Measurements from ENCODE around the gene ITFG1. TPM values are rescaled to one million over a fixed set of nuclear protein-coding genes. Genes with fewer than 3 reads are reported as not detected.
"Not testable (repeated sequence)": the region's sequence is repeated elsewhere in the genome, so short reads cannot be mapped to it uniquely, and the experiment has no call there.

Gene ITFG1
- total RNA-seq, 1 experiment from 2014 or later, result 20.0 TPM

DNA sequence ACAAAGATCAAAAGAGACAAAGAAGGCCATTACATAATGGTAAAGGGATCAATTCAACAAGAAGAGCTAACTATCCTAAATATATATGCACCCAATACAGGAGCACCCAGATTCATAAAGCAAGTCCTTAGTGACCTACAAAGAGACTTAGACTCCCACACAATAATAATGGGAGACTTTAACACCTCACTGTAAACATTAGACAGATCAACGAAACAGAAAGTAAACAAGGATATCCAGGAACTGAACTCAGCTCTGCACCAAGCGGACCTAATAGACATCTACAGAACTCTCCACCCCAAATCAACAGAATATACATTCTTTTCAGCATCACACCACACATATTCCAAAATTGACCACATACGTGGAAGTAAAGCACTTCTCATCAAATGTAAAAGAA lies 20.8 kb downstream of the ITFG1 start:
- H3K27ac ChIP-seq (ENCODE audit: low read length); DNase-seq; ATAC-seq; H3K79me2 ChIP-seq (ENCODE audit: low read length); H3K4me1 ChIP-seq (ENCODE audit: insufficient read depth, low read length); H3K9me2 ChIP-seq (replicated peaks; ENCODE audit: low read length); CTCF ChIA-PET; H3K4me3 ChIP-seq (ENCODE audit: low read length); intact Hi-C loops (cut with micrococcal nuclease); H3K9me3 ChIP-seq (ENCODE audit: low read length); POLR2A ChIA-PET (ENCODE audit: unreplicated experiment); H3F3A ChIP-seq (ENCODE audit: low read length, unreplicated experiment); H3K36me3 ChIP-seq (ENCODE audit: low read depth, low read length); H3K4me2 ChIP-seq (ENCODE audit: low read length); H4K20me1 ChIP-seq (ENCODE audit: low read length); BruUV-seq (replicated peaks); H3K27me3 ChIP-seq (ENCODE audit: low read length); H3K9ac ChIP-seq (ENCODE audit: low read length); H2AFZ ChIP-seq (ENCODE audit: low read length): not testable (repeated sequence)

DNA sequence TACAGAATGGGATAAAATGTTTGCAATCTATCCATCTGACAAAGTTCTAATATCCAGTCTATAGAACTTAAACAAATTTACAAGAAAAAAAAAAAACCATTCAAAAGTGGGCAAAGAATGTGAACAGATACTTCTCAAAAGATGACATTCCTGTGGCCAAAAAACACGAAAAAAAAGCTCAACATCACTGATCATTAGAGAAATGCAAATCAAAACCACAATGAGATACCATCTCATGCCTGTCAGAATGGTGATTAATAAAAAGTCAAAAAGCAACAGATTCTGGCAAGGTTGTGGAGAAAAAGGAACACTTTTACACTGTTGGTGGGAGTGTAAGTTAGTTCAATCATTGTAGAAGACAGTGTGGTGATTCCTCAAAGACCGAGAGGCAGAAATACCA lies 26.6 kb downstream of the ITFG1 start:
- H3K27me3 ChIP-seq (ENCODE audit: low read length); H3K9me2 ChIP-seq (replicated peaks; ENCODE audit: low read length); H3K9me3 ChIP-seq (ENCODE audit: low read length); H3K79me2 ChIP-seq (ENCODE audit: low read length); H3K4me3 ChIP-seq (ENCODE audit: low read length); H3K27ac ChIP-seq (ENCODE audit: low read length); DNase-seq; BruUV-seq (replicated peaks); H3K9ac ChIP-seq (ENCODE audit: low read length); intact Hi-C loops (cut with micrococcal nuclease); H3K4me1 ChIP-seq (ENCODE audit: insufficient read depth, low read length); H3F3A ChIP-seq (ENCODE audit: low read length, unreplicated experiment); ATAC-seq; H4K20me1 ChIP-seq (ENCODE audit: low read length); H2AFZ ChIP-seq (ENCODE audit: low read length); POLR2A ChIA-PET (ENCODE audit: unreplicated experiment); H3K36me3 ChIP-seq (ENCODE audit: low read depth, low read length); CTCF ChIA-PET; H3K4me2 ChIP-seq (ENCODE audit: low read length): not testable (repeated sequence)

DNA sequence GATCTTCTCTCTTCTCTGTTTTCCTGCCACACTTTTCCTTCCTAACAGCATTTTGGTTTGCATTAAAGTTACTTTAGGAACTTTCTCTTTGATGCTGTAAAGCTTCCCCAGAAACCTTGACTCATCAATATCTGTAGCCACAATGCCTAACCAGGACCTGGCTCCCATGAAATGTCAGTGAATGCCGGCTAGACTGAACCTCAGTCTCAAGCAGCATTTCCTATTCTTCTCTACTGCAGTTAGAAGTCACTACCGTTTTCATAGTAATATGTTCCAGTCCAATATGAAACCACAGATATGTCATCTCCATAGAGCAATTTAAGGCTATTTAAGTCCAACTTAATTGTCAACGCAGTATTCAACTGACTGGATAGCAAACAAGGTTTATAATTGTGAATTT lies 28.9 kb downstream of the ITFG1 start:
- no peaks in the 10 kb centered on the region for H3F3A ChIP-seq (ENCODE audit: low read length, unreplicated experiment)
- no peak for ATAC-seq
- BruUV-seq (replicated peaks), result no TSS peak
- no peaks in the 10 kb centered on the region for H3K4me1 ChIP-seq (ENCODE audit: insufficient read depth, low read length)
- H2AFZ ChIP-seq (ENCODE audit: low read length), result no peak overlapping the region
- H3K27ac ChIP-seq (ENCODE audit: low read length), result no peak overlapping the region
- intact Hi-C loops (cut with micrococcal nuclease), result no loop called here
- ChIA-PET POLR2A (ENCODE audit: unreplicated experiment) (no interaction called here), CTCF (no interaction called here)
- no peak for DNase-seq
- no peak overlapping the region for H3K4me3 ChIP-seq (ENCODE audit: low read length)
- H3K79me2 ChIP-seq (ENCODE audit: low read length), result no peaks in the 10 kb centered on the region
- no peaks in the 10 kb centered on the region for H4K20me1 ChIP-seq (ENCODE audit: low read length)
- H3K9me2 ChIP-seq (replicated peaks; ENCODE audit: low read length), result no peaks in the 10 kb centered on the region
- H3K27me3 ChIP-seq (ENCODE audit: low read length), result no peaks in the 10 kb centered on the region
- TF ChIP-seq EZH2 (IDR thresholded peaks at IDR 0.05; ENCODE audit: low read length, unreplicated experiment) (no peak), EZH2phosphoT487 (IDR thresholded peaks at IDR 0.05; ENCODE audit: borderline replicate concordance, low read length) (no peak)
- TF ChIP-seq, protein P1, sequence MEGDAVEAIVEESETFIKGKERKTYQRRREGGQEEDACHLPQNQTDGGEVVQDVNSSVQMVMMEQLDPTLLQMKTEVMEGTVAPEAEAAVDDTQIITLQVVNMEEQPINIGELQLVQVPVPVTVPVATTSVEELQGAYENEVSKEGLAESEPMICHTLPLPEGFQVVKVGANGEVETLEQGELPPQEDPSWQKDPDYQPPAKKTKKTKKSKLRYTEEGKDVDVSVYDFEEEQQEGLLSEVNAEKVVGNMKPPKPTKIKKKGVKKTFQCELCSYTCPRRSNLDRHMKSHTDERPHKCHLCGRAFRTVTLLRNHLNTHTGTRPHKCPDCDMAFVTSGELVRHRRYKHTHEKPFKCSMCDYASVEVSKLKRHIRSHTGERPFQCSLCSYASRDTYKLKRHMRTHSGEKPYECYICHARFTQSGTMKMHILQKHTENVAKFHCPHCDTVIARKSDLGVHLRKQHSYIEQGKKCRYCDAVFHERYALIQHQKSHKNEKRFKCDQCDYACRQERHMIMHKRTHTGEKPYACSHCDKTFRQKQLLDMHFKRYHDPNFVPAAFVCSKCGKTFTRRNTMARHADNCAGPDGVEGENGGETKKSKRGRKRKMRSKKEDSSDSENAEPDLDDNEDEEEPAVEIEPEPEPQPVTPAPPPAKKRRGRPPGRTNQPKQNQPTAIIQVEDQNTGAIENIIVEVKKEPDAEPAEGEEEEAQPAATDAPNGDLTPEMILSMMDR (conservative IDR thresholded peaks at IDR 0.05; ENCODE audit: low read depth, low read length), result no peak
- H3K9ac ChIP-seq (ENCODE audit: low read length), result no peak overlapping the region
- no peaks in the 10 kb centered on the region for H3K9me3 ChIP-seq (ENCODE audit: low read length)
- H3K4me2 ChIP-seq (ENCODE audit: low read length), result no peak overlapping the region
- H3K36me3 ChIP-seq (ENCODE audit: low read depth, low read length), result no peaks in the 10 kb centered on the region

DNA sequence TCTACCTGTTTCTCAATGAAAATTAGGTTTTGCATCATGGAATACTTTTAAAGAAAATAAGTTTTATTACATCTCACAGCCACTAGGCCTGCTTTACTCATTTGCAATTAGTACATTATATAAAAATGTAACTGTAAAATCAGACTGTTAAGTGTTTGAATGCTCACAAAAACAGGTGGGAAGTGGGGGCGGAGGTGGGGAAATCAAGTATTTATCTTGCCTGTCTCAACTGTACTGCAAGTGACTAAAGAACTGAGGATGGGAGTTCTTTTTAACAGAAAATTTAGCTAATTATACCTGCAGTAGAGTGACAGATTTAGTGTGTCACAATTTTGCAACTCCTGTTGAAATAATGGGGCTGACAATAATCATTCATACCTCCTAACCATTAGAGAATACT lies 34.1 kb downstream of the ITFG1 start:
- Histone ChIP-seq H3F3A (ENCODE audit: low read length, unreplicated experiment) (no peaks in the 10 kb centered on the region), H4K20me1 (ENCODE audit: low read length) (no peaks in the 10 kb centered on the region), H3K79me2 (ENCODE audit: low read length) (no peaks in the 10 kb centered on the region), H3K36me3 (ENCODE audit: low read depth, low read length) (0 out of 2 replicates have a peak, but pooled peaks cover 3% of the 10 kb centered on the region), H3K4me1 (ENCODE audit: insufficient read depth, low read length) (no peaks in the 10 kb centered on the region), H3K27me3 (ENCODE audit: low read length) (no peaks in the 10 kb centered on the region), H3K9me3 (ENCODE audit: low read length) (no peaks in the 10 kb centered on the region), H3K27ac (ENCODE audit: low read length) (no peak overlapping the region), H3K4me2 (ENCODE audit: low read length) (no peak overlapping the region), H3K4me3 (ENCODE audit: low read length) (no peak overlapping the region), H2AFZ (ENCODE audit: low read length) (no peak overlapping the region), H3K9ac (ENCODE audit: low read length) (no peak overlapping the region), H3K9me2 (replicated peaks; ENCODE audit: low read length) (no peaks in the 10 kb centered on the region)
- TF ChIP-seq, protein P1 (conservative IDR thresholded peaks at IDR 0.05; ENCODE audit: low read depth, low read length), result no peak
- TF ChIP-seq EZH2 (IDR thresholded peaks at IDR 0.05; ENCODE audit: low read length, unreplicated experiment) (no peak), EZH2phosphoT487 (IDR thresholded peaks at IDR 0.05; ENCODE audit: borderline replicate concordance, low read length) (no peak)
- CTCF ChIA-PET, result no interaction called here
- ATAC-seq (no peak), DNase-seq (no peak)
- BruUV-seq (replicated peaks), result no TSS peak
- POLR2A ChIA-PET (ENCODE audit: unreplicated experiment), result no interaction called here
- intact Hi-C loops (cut with micrococcal nuclease), result no loop called here

Measured in PC-3 (cell line).